ENCODE measurements around the gene YTHDC2.
A peak's percentile ranks its signal among the peaks of the same experiment; 100 is the strongest.

The YTHDC2 gene

GRCh38 chr5:113513384-113514288 lies at the start of gene YTHDC2:
Gene YTHDC2 (plus strand): TSS chr5:113513694. CDS start chr5:113513896, 202 bp downstream.
- DNase-seq: peak; percentile 77

- DNase-seq: no peak
Observed at GRCh38 chr5:113474100-113474728, 39.3 kb upstream of the YTHDC2 start.

GRCh38 chr5:113478691-113479090 lies 34.8 kb upstream of the YTHDC2 start:
- no peak for DNase-seq

- no peak for DNase-seq
Observed at GRCh38 chr5:113480243-113480642, 33.3 kb upstream of the YTHDC2 start.

GRCh38 chr5:113487416-113487780 lies 26.1 kb upstream of the YTHDC2 start:
- DNase-seq: no peak

GRCh38 chr5:113487781-113488644 lies 25.5 kb upstream of the YTHDC2 start, which contains the start of gene MCC:
Gene MCC (minus strand): TSS chr5:113488453.
- DNase-seq: peak; percentile 51

GRCh38 chr5:113488645-113489184 lies 24.8 kb upstream of the YTHDC2 start:
- DNase-seq: no peak

- no peak for DNase-seq
Observed at GRCh38 chr5:113489299-113489698, 24.2 kb upstream of the YTHDC2 start.

- no peak for DNase-seq
Observed at GRCh38 chr5:113490317-113490716, 23.2 kb upstream of the YTHDC2 start.

- no peak for DNase-seq
Observed at GRCh38 chr5:113491022-113491421, 22.5 kb upstream of the YTHDC2 start.

GRCh38 chr5:113493446-113493845 lies 20.0 kb upstream of the YTHDC2 start:
- no peak for DNase-seq

- DNase-seq: no peak
Observed at GRCh38 chr5:113495422-113495841, 18.1 kb upstream of the YTHDC2 start.

- no peak for DNase-seq
Observed at GRCh38 chr5:113502073-113502472, 11.4 kb upstream of the YTHDC2 start.

- DNase-seq: no peak
Observed at GRCh38 chr5:113503146-113503545, 10.3 kb upstream of the YTHDC2 start.

GRCh38 chr5:113505181-113505580 lies 8.3 kb upstream of the YTHDC2 start:
- no peak for DNase-seq

GRCh38 chr5:113507601-113508000 lies 5.9 kb upstream of the YTHDC2 start:
- DNase-seq: no peak

- no peak for DNase-seq
Observed at GRCh38 chr5:113508756-113509155, 4.7 kb upstream of the YTHDC2 start.

GRCh38 chr5:113510836-113511451 lies 2.5 kb upstream of the YTHDC2 start:
- peak; percentile 50 for DNase-seq

GRCh38 chr5:113512341-113512740 lies 1.2 kb upstream of the YTHDC2 start:
- DNase-seq: no peak

GRCh38 chr5:113514289-113514635 lies 768 bp downstream of the YTHDC2 start:
- DNase-seq: no peak

- DNase-seq: no peak
Observed at GRCh38 chr5:113518884-113519283, 5.4 kb downstream of the YTHDC2 start.

GRCh38 chr5:113519412-113519811 lies 5.9 kb downstream of the YTHDC2 start:
- no peak for DNase-seq

GRCh38 chr5:113520429-113520828 lies 6.9 kb downstream of the YTHDC2 start:
- no peak for DNase-seq
